ENCODE data around the gene CNN2. TPM values are rescaled to one million over a fixed set of nuclear protein-coding genes. Genes with fewer than 3 reads are reported as not detected.

The CNN2 gene
- total and polyA plus RNA-seq, 2 of the 8 experiments (the other 6 are each of a cell fraction or from before 2014, with no cell fraction given) = 189 to 551 TPM

GRCh38 chr19:1050989-1051788 lies 24.8 kb downstream of the CNN2 start (continued):
- no peak for TF ChIP-seq KDM4A (IDR thresholded peaks at IDR 0.05; ENCODE audit: low read depth, low read length, severe bottlenecking)
- TF ChIP-seq EP300 (IDR thresholded peaks at IDR 0.05; ENCODE audit: borderline replicate concordance in 1 of 2, low read depth in 2 of 2, low read length in 2 of 2) = no peak
- TF ChIP-seq RNF2 (IDR thresholded peaks at IDR 0.05; ENCODE audit: borderline replicate concordance, low read depth, low read length, missing control alignments, poor library complexity, severe bottlenecking) = no peak

Measured in H1 (cell line).